GM12892 (cell line): ENCODE data around the gene A4GNT.

Experiments
- POLR2A ChIP-seq: IDR thresholded peaks from 2 replicates; pipeline ENCODE4 v1.6.1; 2011; ENCODE audit warnings: low read depth, low read length, control low read depth
- POLR2AphosphoS5 ChIP-seq: IDR thresholded peaks from 2 replicates; pipeline ENCODE4 v1.6.1; 2011; ENCODE audit warnings: low read depth, low read length, control low read depth

DNA sequence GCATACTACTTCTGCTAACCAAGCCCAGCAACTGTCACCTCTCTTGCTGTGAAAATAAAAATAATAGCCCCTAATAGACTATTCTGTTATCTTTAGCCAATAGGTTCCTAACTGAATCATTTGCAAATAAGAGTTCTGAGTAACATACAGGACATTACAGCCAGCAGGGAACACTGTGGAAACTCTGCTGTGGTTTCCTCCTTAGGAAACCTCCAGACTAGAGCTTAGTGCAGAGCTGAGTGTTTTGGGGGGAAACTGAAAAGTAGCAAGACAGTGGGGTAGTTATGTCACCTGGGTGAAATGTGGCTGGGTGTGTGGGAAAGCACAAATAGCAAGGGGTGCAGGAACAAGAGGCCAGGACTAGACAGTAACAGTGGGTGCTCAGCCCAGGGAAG, 49.2 kb downstream of the A4GNT start:
- TF ChIP-seq POLR2A, result no peak
- no peak for TF ChIP-seq POLR2AphosphoS5
